ENCODE data around the gene TRPM4. TPM values are rescaled to one million over a fixed set of nuclear protein-coding genes. Genes with fewer than 3 reads are reported as not detected.
"Not testable (repeated sequence)": the region's sequence is repeated elsewhere in the genome, so short reads cannot be mapped to it uniquely, and the experiment has no call there.

Gene TRPM4
- total and polyA plus RNA-seq, 2 experiments from 2014 or later = 16.5 to 25.7 TPM

DNA sequence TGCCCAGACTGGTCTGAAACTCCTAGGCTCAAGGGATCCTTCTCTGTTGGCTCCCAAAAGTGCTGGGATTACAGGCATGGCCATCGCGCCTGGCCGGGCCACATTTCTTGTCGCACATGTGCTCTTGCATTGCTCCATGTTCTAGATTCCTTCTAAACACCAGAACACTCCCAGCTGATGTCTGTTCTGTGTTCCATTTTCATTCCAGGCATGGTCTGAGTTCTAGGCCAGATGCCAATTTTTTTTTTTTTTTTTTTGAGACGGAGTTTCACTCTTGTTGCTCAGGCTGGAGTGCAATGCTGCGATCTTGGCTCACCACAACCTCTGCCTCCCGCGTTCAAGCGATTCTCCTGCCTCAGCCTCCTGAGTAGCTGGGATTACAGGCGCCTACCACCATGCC is 35.8 kb upstream of the TRPM4 start:
- DNase-seq (ENCODE audit: low spot score); H3K4me3 Mint-ChIP-seq; H3K4me2 ChIP-seq; H3K36me3 Mint-ChIP-seq (ENCODE audit: low read depth); H3K27ac Mint-ChIP-seq; H3F3A ChIP-seq (replicated peaks; ENCODE audit: low read depth); H3K27ac ChIP-seq (ENCODE audit: low read depth); H3K4me3 ChIP-seq; H4K20me1 ChIP-seq (replicated peaks; ENCODE audit: insufficient read depth); H3K36me3 ChIP-seq (ENCODE audit: insufficient read depth); H3K9me2 ChIP-seq (ENCODE audit: insufficient read depth); H3K79me2 ChIP-seq (replicated peaks; ENCODE audit: insufficient read depth); ATAC-seq; H3K4me1 ChIP-seq (ENCODE audit: insufficient read depth); H2AFZ ChIP-seq; H3K9me3 Mint-ChIP-seq: not testable (repeated sequence)
- peaks cover 13% of the 10 kb centered on the region for H3K4me1 Mint-ChIP-seq
- H3K27me3 ChIP-seq (ENCODE audit: insufficient read depth) = peaks cover 36% of the 10 kb centered on the region
- H3K27me3 Mint-ChIP-seq (ENCODE audit: insufficient read depth, low read depth, poor library complexity) = peaks cover 43% of the 10 kb centered on the region

- peaks cover 36% of the 10 kb centered on the region for H3K27me3 ChIP-seq (ENCODE audit: insufficient read depth)
- not testable (repeated sequence) for ATAC-seq; H3F3A ChIP-seq (replicated peaks; ENCODE audit: low read depth); H3K9me3 Mint-ChIP-seq; H3K4me3 Mint-ChIP-seq; H4K20me1 ChIP-seq (replicated peaks; ENCODE audit: insufficient read depth); DNase-seq (ENCODE audit: low spot score); H3K36me3 Mint-ChIP-seq (ENCODE audit: low read depth); H3K4me3 ChIP-seq; H2AFZ ChIP-seq; H3K36me3 ChIP-seq (ENCODE audit: insufficient read depth); H3K9me2 ChIP-seq (ENCODE audit: insufficient read depth); H3K79me2 ChIP-seq (replicated peaks; ENCODE audit: insufficient read depth); H3K4me2 ChIP-seq; H3K27ac ChIP-seq (ENCODE audit: low read depth); H3K4me1 ChIP-seq (ENCODE audit: insufficient read depth); H3K27ac Mint-ChIP-seq
- Mint-ChIP-seq H3K27me3 (ENCODE audit: insufficient read depth, low read depth, poor library complexity) (peaks cover 35% of the 10 kb centered on the region), H3K4me1 (peaks cover 12% of the 10 kb centered on the region)
These were observed 34.3 kb upstream of the TRPM4 start for GRCh38 chr19:49123285-49123684.

- Histone ChIP-seq H2AFZ (peak overlapping the region; percentile 95), H3K4me2 (peak overlapping the region; percentile 91), H3K9me2 (ENCODE audit: insufficient read depth) (no peaks in the 10 kb centered on the region), H3K27me3 (ENCODE audit: insufficient read depth) (peaks cover 28% of the 10 kb centered on the region), H3K4me3 (peak overlapping the region; percentile 61), H3K36me3 (ENCODE audit: insufficient read depth) (no peaks in the 10 kb centered on the region), H3F3A (replicated peaks; ENCODE audit: low read depth) (0 out of 2 replicates have a peak, but pooled peaks cover 10% of the 10 kb centered on the region), H3K27ac (ENCODE audit: low read depth) (no peak overlapping the region), H3K79me2 (replicated peaks; ENCODE audit: insufficient read depth) (no peaks in the 10 kb centered on the region), H3K4me1 (ENCODE audit: insufficient read depth) (peaks cover 14% of the 10 kb centered on the region), H4K20me1 (replicated peaks; ENCODE audit: insufficient read depth) (no peaks in the 10 kb centered on the region)
- H3K36me3 Mint-ChIP-seq (ENCODE audit: low read depth) = no peaks in the 10 kb centered on the region; the same call in 2 of the 3 replicates
- H3K27me3 Mint-ChIP-seq (ENCODE audit: insufficient read depth, low read depth, poor library complexity) = peaks cover 29% of the 10 kb centered on the region
- H3K9me3 Mint-ChIP-seq = no peaks in the 10 kb centered on the region
- TF ChIP-seq POLR2AphosphoS5 (IDR thresholded peaks at IDR 0.05; ENCODE audit: low read depth) = peak; percentile 40
- TF ChIP-seq, protein P1, sequence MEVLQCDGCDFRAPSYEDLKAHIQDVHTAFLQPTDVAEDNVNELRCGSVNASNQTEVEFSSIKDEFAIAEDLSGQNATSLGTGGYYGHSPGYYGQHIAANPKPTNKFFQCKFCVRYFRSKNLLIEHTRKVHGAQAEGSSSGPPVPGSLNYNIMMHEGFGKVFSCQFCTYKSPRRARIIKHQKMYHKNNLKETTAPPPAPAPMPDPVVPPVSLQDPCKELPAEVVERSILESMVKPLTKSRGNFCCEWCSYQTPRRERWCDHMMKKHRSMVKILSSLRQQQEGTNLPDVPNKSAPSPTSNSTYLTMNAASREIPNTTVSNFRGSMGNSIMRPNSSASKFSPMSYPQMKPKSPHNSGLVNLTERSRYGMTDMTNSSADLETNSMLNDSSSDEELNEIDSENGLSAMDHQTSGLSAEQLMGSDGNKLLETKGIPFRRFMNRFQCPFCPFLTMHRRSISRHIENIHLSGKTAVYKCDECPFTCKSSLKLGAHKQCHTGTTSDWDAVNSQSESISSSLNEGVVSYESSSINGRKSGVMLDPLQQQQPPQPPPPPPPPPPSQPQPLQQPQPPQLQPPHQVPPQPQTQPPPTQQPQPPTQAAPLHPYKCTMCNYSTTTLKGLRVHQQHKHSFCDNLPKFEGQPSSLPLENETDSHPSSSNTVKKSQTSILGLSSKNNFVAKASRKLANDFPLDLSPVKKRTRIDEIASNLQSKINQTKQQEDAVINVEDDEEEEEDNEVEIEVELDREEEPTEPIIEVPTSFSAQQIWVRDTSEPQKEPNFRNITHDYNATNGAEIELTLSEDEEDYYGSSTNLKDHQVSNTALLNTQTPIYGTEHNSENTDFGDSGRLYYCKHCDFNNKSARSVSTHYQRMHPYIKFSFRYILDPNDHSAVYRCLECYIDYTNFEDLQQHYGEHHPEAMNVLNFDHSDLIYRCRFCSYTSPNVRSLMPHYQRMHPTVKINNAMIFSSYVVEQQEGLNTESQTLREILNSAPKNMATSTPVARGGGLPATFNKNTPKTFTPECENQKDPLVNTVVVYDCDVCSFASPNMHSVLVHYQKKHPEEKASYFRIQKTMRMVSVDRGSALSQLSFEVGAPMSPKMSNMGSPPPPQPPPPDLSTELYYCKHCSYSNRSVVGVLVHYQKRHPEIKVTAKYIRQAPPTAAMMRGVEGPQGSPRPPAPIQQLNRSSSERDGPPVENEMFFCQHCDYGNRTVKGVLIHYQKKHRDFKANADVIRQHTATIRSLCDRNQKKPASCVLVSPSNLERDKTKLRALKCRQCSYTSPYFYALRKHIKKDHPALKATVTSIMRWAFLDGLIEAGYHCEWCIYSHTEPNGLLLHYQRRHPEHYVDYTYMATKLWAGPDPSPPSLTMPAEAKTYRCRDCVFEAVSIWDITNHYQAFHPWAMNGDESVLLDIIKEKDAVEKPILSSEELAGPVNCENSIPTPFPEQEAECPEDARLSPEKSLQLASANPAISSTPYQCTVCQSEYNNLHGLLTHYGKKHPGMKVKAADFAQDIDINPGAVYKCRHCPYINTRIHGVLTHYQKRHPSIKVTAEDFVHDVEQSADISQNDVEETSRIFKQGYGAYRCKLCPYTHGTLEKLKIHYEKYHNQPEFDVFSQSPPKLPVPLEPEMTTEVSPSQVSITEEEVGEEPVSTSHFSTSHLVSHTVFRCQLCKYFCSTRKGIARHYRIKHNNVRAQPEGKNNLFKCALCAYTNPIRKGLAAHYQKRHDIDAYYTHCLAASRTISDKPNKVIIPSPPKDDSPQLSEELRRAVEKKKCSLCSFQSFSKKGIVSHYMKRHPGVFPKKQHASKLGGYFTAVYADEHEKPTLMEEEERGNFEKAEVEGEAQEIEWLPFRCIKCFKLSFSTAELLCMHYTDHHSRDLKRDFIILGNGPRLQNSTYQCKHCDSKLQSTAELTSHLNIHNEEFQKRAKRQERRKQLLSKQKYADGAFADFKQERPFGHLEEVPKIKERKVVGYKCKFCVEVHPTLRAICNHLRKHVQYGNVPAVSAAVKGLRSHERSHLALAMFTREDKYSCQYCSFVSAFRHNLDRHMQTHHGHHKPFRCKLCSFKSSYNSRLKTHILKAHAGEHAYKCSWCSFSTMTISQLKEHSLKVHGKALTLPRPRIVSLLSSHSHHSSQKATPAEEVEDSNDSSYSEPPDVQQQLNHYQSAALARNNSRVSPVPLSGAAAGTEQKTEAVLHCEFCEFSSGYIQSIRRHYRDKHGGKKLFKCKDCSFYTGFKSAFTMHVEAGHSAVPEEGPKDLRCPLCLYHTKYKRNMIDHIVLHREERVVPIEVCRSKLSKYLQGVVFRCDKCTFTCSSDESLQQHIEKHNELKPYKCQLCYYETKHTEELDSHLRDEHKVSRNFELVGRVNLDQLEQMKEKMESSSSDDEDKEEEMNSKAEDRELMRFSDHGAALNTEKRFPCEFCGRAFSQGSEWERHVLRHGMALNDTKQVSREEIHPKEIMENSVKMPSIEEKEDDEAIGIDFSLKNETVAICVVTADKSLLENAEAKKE (CRISPR knock-in tag; IDR thresholded peaks at IDR 0.05) = no peak
- peak overlapping the region; percentile 67 for H3K4me3 Mint-ChIP-seq
- peak; percentile 69 for ATAC-seq
- DNase-seq (ENCODE audit: low spot score) = peak; percentile 85
- no peak overlapping the region for H3K27ac Mint-ChIP-seq
- H3K4me1 Mint-ChIP-seq = peaks cover 23% of the 10 kb centered on the region
These were observed 32.4 kb upstream of the TRPM4 start for GRCh38 chr19:49125025-49125731.
